Measurements from ENCODE around the gene HOOK2.
"Not testable (repeated sequence)": the region's sequence is repeated elsewhere in the genome, so short reads cannot be mapped to it uniquely, and the experiment has no call there.

The HOOK2 gene

GRCh38 chr19:12720296-12720695 is 55.1 kb downstream of the HOOK2 start:
- DNase-seq: no peak

DNA sequence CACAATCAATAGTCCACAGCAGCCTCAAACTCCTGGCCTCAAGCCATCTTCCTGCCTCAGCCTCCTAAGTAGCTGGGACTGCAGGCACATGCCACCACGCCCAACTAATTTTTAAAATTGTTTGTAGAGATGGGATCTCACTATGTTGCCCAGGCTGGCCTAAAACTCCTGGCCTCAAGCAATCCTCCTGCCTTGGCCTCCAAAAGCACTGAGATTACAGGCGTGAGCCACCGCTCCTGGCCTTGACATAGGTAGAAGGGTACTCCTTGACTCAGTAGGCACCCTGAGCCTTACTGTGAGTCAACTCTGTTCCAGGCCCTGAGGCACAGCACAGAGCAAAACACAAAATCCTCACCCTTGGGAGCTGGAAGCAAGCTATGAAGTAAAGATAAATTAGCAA is 59.4 kb downstream of the HOOK2 start:
- no peak for DNase-seq

DNA sequence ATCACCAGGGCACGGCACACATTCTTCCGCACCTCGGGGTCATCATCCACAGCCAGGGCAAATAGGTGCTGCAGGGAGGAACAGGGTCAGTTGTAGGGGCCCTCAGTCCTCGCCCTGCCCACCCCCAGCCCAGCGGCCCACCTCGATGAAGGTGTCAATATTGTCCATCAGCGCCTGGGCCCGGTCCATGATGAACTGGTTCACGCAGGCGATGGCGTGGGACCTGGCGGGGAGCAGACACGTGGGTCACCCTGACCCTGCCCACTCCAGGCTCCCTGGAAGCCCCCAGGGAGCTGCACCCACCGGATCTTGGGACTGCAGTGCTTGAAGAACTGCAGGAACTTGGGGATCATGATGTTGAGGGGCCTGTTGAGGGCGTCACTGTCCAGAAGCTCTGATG is 60.2 kb downstream of the HOOK2 start:
- no peak for DNase-seq

DNA sequence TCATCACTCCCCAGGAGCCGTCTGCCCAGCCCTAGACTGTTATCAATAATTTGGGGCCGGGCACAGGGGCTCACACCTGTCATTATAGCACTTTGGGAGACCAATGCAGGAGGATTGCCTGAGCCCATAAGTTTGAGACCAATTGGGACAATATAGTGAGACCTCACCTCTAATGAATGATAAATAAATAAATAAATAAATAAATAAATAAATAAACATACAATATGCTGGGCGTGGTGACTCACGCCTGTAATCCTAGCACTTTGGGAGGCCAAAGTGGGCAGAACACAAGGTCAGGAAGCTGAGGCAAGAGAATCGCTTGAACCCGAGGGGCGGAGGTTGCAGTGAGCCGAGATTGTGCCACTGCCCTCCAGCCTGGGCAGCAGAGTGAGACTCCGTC is 62.0 kb downstream of the HOOK2 start:
- not testable (repeated sequence) for DNase-seq

All from activated effector memory CD4-positive, alpha-beta T cell treated with Interleukin-2 at 50 U/mL for 16 hours (primary cell).